Measurements from ENCODE around the gene DBX1. TPM values are rescaled to one million over a fixed set of nuclear protein-coding genes. Genes with fewer than 3 reads are reported as not detected.

DBX1 gene
- total and polyA plus RNA-seq, 2 donors: not detected

DNA sequence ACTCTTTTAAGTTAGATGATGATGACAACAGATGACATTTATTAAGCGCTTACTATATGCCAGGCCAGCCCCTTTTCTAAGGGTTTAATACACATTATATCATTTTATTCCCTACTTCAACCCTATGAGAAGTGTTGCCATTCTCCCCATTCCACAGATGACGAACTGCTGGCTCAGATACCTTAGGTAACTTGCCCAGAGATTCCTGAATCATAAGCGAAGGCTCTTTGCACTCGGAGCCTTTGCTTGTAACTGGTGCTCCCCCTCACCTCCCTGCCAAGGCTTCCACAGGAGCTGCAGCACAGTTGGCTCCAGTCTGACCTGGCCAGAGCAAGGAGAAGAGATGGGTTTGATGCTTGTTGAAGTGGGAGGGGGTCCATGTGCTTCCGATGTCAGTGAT is 43.0 kb downstream of the DBX1 start:
- DNase-seq (ENCODE audit: low read depth in 6 of 9, low spot score in 9 of 9): no peak

GRCh38 chr11:20116825-20117224 is 43.5 kb downstream of the DBX1 start:
- Histone ChIP-seq H3K27ac (ENCODE audit: low read depth in 1 of 2, low read length in 1 of 2) (no peak overlapping the region), H3K36me3 (ENCODE audit: control insufficient read depth in 2 of 2, insufficient read depth in 2 of 2, low read length in 1 of 2) (no peaks in the 10 kb centered on the region), H3K4me3 (ENCODE audit: low read length in 2 of 2) (no peak overlapping the region), H3K4me1 (ENCODE audit: control insufficient read depth in 2 of 2, insufficient read depth in 2 of 2, low read length in 2 of 2) (no peaks in the 10 kb centered on the region), H3K27me3 (ENCODE audit: control insufficient read depth in 2 of 2, insufficient read depth in 1 of 2, low read length in 1 of 2) (no peaks in the 10 kb centered on the region), H3K9me3 (ENCODE audit: control insufficient read depth in 2 of 2, insufficient read depth in 1 of 2, low read length in 1 of 2) (no peaks in the 10 kb centered on the region)
- 65% methylated on average over 1 of the region's 1 CpG for WGBS
- no peak for DNase-seq (ENCODE audit: low read depth in 6 of 9, low spot score in 9 of 9)

More for the DNA sequence above, 43.0 kb downstream of the DBX1 start:
- 95% methylated on average over 5 of the region's 5 CpGs for WGBS
- Histone ChIP-seq H3K36me3 (ENCODE audit: control insufficient read depth in 2 of 2, insufficient read depth in 2 of 2, low read length in 1 of 2) (no peaks in the 10 kb centered on the region), H3K4me3 (ENCODE audit: low read length in 2 of 2) (no peak overlapping the region), H3K27ac (ENCODE audit: low read depth in 1 of 2, low read length in 1 of 2) (no peak overlapping the region), H3K9me3 (ENCODE audit: control insufficient read depth in 2 of 2, insufficient read depth in 1 of 2, low read length in 1 of 2) (no peaks in the 10 kb centered on the region), H3K27me3 (ENCODE audit: control insufficient read depth in 2 of 2, insufficient read depth in 1 of 2, low read length in 1 of 2) (no peaks in the 10 kb centered on the region), H3K4me1 (ENCODE audit: control insufficient read depth in 2 of 2, insufficient read depth in 2 of 2, low read length in 2 of 2) (no peaks in the 10 kb centered on the region)

DNA sequence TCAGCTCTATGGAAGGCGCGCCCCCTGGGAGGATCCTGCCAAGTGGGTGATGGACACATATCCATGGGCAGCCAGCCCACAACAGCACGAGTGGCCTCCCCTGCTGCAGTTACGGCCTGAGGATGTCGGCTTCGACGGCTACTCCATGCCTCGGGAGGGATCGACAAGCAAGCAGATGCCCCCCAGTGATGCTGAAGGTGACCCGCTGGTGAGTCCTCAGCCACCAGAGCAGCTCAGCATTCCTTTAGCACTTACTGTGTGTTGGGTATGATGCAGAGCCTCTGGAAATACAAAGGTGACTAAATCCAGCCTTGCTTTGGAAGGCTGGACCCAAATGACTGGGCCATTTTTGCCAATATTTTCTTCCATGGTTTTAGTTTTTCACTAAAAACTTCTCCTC is 45.7 kb downstream of the DBX1 start:
- Histone ChIP-seq H3K27ac (ENCODE audit: low read depth in 1 of 2, low read length in 1 of 2) (no peak overlapping the region), H3K4me1 (ENCODE audit: control insufficient read depth in 2 of 2, insufficient read depth in 2 of 2, low read length in 2 of 2) (no peaks in the 10 kb centered on the region), H3K36me3 (ENCODE audit: control insufficient read depth in 2 of 2, insufficient read depth in 2 of 2, low read length in 1 of 2) (no peaks in the 10 kb centered on the region), H3K9me3 (ENCODE audit: control insufficient read depth in 2 of 2, insufficient read depth in 1 of 2, low read length in 1 of 2) (no peaks in the 10 kb centered on the region), H3K27me3 (ENCODE audit: control insufficient read depth in 2 of 2, insufficient read depth in 1 of 2, low read length in 1 of 2) (no peaks in the 10 kb centered on the region), H3K4me3 (ENCODE audit: low read length in 2 of 2) (no peak overlapping the region)
- 96% methylated on average over 10 of the region's 10 CpGs for WGBS
- DNase-seq (ENCODE audit: low read depth in 6 of 9, low spot score in 9 of 9): no peak

- DNase-seq (ENCODE audit: low read depth in 6 of 9, low spot score in 9 of 9): no peak
- WGBS: 34% methylated on average over 5 of the region's 5 CpGs
- no peaks in the 10 kb centered on the region for H3K27me3 ChIP-seq (ENCODE audit: control insufficient read depth in 2 of 2, insufficient read depth in 1 of 2, low read length in 1 of 2)
- H3K9me3 ChIP-seq (ENCODE audit: control insufficient read depth in 2 of 2, insufficient read depth in 1 of 2, low read length in 1 of 2): no peaks in the 10 kb centered on the region
- H3K4me1 ChIP-seq (ENCODE audit: control insufficient read depth in 2 of 2, insufficient read depth in 2 of 2, low read length in 2 of 2): no peaks in the 10 kb centered on the region
- H3K4me3 ChIP-seq (ENCODE audit: low read length in 2 of 2): no peak overlapping the region
- H3K36me3 ChIP-seq (ENCODE audit: control insufficient read depth in 2 of 2, insufficient read depth in 2 of 2, low read length in 1 of 2): no peaks in the 10 kb centered on the region
- H3K27ac ChIP-seq (ENCODE audit: low read depth in 1 of 2, low read length in 1 of 2): no peak overlapping the region
These were observed 47.2 kb downstream of the DBX1 start for GRCh38 chr11:20113149-20113438.

- Histone ChIP-seq H3K36me3 (ENCODE audit: control insufficient read depth in 2 of 2, insufficient read depth in 2 of 2, low read length in 1 of 2) (no peaks in the 10 kb centered on the region), H3K27ac (ENCODE audit: low read depth in 1 of 2, low read length in 1 of 2) (no peak overlapping the region), H3K4me1 (ENCODE audit: control insufficient read depth in 2 of 2, insufficient read depth in 2 of 2, low read length in 2 of 2) (no peaks in the 10 kb centered on the region), H3K4me3 (ENCODE audit: low read length in 2 of 2) (no peak overlapping the region), H3K9me3 (ENCODE audit: control insufficient read depth in 2 of 2, insufficient read depth in 1 of 2, low read length in 1 of 2) (no peaks in the 10 kb centered on the region), H3K27me3 (ENCODE audit: control insufficient read depth in 2 of 2, insufficient read depth in 1 of 2, low read length in 1 of 2) (no peaks in the 10 kb centered on the region)
- DNase-seq (ENCODE audit: low read depth in 6 of 9, low spot score in 9 of 9): no peak
- WGBS: 70% methylated on average over 15 of the region's 15 CpGs
These were observed 47.8 kb downstream of the DBX1 start for GRCh38 chr11:20112291-20113148.

DNA sequence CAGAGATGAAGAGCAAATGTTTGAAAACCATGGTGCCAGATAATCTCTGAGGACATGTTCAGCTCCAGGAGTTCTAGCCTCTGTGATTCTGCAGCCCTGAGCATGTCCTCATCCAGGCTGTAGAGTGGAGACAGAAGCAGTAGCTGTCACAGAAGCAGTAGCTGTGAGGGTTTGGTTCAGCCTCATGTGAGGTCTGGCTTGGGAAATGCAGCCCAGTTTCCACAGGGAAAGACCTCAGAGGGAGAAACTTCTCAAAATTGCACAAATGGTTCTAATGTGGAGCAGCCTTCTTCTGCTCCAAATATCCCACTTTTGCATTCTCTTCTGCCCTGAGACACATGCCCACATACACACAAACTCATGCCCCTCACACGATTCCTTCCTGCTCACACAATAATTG is 48.4 kb downstream of the DBX1 start:
- no peak overlapping the region for H3K27ac ChIP-seq (ENCODE audit: low read depth in 1 of 2, low read length in 1 of 2)
- 96% methylated on average over 1 of the region's 1 CpG for WGBS
- DNase-seq (ENCODE audit: low read depth in 6 of 9, low spot score in 9 of 9): no peak
- H3K9me3 ChIP-seq (ENCODE audit: control insufficient read depth in 2 of 2, insufficient read depth in 1 of 2, low read length in 1 of 2): no peaks in the 10 kb centered on the region
- no peaks in the 10 kb centered on the region for H3K4me1 ChIP-seq (ENCODE audit: control insufficient read depth in 2 of 2, insufficient read depth in 2 of 2, low read length in 2 of 2)
- H3K4me3 ChIP-seq (ENCODE audit: low read length in 2 of 2): no peak overlapping the region
- H3K36me3 ChIP-seq (ENCODE audit: control insufficient read depth in 2 of 2, insufficient read depth in 2 of 2, low read length in 1 of 2): no peaks in the 10 kb centered on the region
- H3K27me3 ChIP-seq (ENCODE audit: control insufficient read depth in 2 of 2, insufficient read depth in 1 of 2, low read length in 1 of 2): no peaks in the 10 kb centered on the region

- Histone ChIP-seq H3K9me3 (ENCODE audit: control insufficient read depth in 2 of 2, insufficient read depth in 1 of 2, low read length in 1 of 2) (no peaks in the 10 kb centered on the region), H3K27ac (ENCODE audit: low read depth in 1 of 2, low read length in 1 of 2) (no peak overlapping the region), H3K36me3 (ENCODE audit: control insufficient read depth in 2 of 2, insufficient read depth in 2 of 2, low read length in 1 of 2) (no peaks in the 10 kb centered on the region), H3K4me1 (ENCODE audit: control insufficient read depth in 2 of 2, insufficient read depth in 2 of 2, low read length in 2 of 2) (no peaks in the 10 kb centered on the region), H3K27me3 (ENCODE audit: control insufficient read depth in 2 of 2, insufficient read depth in 1 of 2, low read length in 1 of 2) (no peaks in the 10 kb centered on the region), H3K4me3 (ENCODE audit: low read length in 2 of 2) (no peak overlapping the region)
- DNase-seq (ENCODE audit: low read depth in 6 of 9, low spot score in 9 of 9): peak in 6 of 9 donors; percentile 13 to 59 (median 21)
- WGBS: 18% methylated on average over 8 of the region's 8 CpGs
These were observed 49.2 kb downstream of the DBX1 start for GRCh38 chr11:20110908-20111669.

- Histone ChIP-seq H3K36me3 (ENCODE audit: control insufficient read depth in 2 of 2, insufficient read depth in 2 of 2, low read length in 1 of 2) (no peaks in the 10 kb centered on the region), H3K9me3 (ENCODE audit: control insufficient read depth in 2 of 2, insufficient read depth in 1 of 2, low read length in 1 of 2) (no peaks in the 10 kb centered on the region), H3K27ac (ENCODE audit: low read depth in 1 of 2, low read length in 1 of 2) (no peak overlapping the region), H3K4me3 (ENCODE audit: low read length in 2 of 2) (no peak overlapping the region), H3K4me1 (ENCODE audit: control insufficient read depth in 2 of 2, insufficient read depth in 2 of 2, low read length in 2 of 2) (no peaks in the 10 kb centered on the region), H3K27me3 (ENCODE audit: control insufficient read depth in 2 of 2, insufficient read depth in 1 of 2, low read length in 1 of 2) (no peaks in the 10 kb centered on the region)
- 98% methylated on average over 9 of the region's 9 CpGs for WGBS
- no peak for DNase-seq (ENCODE audit: low read depth in 6 of 9, low spot score in 9 of 9)
These were observed 50.4 kb downstream of the DBX1 start for GRCh38 chr11:20109731-20110445.
